ENCODE data around the gene TRAT1.

DNA sequence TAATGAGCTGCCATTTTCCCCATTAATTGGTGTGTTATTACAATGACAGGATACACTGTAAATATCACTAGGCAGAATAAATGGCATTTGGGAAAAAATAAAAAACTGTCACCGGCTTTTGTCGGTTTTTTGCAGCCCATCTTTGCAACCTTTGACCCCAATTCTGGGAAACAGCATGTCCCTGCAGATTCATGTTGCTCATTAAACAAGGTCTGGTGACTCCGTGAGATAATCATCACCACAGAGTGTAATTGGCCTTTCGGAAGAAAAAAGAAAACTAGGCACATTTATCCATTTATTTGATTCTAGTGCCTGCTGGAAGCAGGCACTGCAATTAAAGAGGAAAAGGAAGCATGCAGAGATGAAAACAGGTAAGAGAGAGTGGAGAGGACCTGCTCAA is 64.5 kb downstream of the TRAT1 start:
- TF ChIP-seq, protein P1, sequence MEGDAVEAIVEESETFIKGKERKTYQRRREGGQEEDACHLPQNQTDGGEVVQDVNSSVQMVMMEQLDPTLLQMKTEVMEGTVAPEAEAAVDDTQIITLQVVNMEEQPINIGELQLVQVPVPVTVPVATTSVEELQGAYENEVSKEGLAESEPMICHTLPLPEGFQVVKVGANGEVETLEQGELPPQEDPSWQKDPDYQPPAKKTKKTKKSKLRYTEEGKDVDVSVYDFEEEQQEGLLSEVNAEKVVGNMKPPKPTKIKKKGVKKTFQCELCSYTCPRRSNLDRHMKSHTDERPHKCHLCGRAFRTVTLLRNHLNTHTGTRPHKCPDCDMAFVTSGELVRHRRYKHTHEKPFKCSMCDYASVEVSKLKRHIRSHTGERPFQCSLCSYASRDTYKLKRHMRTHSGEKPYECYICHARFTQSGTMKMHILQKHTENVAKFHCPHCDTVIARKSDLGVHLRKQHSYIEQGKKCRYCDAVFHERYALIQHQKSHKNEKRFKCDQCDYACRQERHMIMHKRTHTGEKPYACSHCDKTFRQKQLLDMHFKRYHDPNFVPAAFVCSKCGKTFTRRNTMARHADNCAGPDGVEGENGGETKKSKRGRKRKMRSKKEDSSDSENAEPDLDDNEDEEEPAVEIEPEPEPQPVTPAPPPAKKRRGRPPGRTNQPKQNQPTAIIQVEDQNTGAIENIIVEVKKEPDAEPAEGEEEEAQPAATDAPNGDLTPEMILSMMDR (IDR thresholded peaks at IDR 0.05): no peak
- no peak for TF ChIP-seq POLR2A (IDR thresholded peaks at IDR 0.05)

All from right lobe of liver (tissue), 4 donors.